ENCODE measurements around the gene ATP6V1C2.

ATP6V1C2 gene

DNA sequence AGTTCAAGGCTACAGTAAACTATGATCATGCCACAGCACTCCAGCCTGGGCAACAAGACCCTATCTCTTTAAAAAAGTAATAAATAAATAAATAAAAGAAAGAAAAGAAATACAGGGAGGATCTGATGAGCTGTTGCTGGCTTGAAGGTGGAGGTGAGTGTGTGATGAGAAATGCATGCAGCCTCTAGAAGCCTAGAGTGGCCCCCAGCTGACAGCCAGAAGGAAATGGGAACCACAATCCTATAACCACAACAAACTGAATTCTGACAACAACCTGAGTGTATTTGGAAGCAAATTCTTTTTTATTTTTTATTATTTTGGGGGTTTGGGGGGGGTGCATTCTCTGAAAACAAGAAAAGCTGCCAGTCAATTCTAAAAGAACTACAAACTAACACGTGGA is 46.3 kb upstream of the ATP6V1C2 start:
- H3K27ac ChIP-seq (ENCODE audit: extremely low read depth, low read depth, low read length), result no peak overlapping the region
- no peaks in the 10 kb centered on the region for H3K9me3 ChIP-seq (ENCODE audit: control insufficient read depth, insufficient read depth, low read depth, low read length)
- H3K4me1 ChIP-seq (ENCODE audit: control insufficient read depth, insufficient read depth, low read length), result no peaks in the 10 kb centered on the region
- ChIA-PET POLR2A (interaction anchor here (0.7 kb wide), 1 partner anchor 36 kb away, joined by 7 read pairs; no protein-coding TSS in a partner anchor), CTCF (interaction anchor here (0.7 to 2.4 kb wide), 5 partner anchors 14 to 472 kb away, joined by 3 to 9 read pairs (median 4); a partner anchor contains a TSS)
- peaks cover 33 to 46% of the 10 kb centered on the region in 2 experiments for H3K36me3 ChIP-seq (ENCODE audit: control insufficient read depth in 2 of 2, insufficient read depth in 1 of 2, low read length in 2 of 2)
- H3K4me3 ChIP-seq (ENCODE audit: low read depth, low read length), result no peak overlapping the region
- no peak for TF ChIP-seq ZNF843 (tag by site-specific recombination; IDR thresholded peaks at IDR 0.05)
- no peak for TF ChIP-seq OSR2 (tag by site-specific recombination; IDR thresholded peaks at IDR 0.05)
- TF ChIP-seq PRDM1 (tag by site-specific recombination; IDR thresholded peaks at IDR 0.05), result no peak

DNA sequence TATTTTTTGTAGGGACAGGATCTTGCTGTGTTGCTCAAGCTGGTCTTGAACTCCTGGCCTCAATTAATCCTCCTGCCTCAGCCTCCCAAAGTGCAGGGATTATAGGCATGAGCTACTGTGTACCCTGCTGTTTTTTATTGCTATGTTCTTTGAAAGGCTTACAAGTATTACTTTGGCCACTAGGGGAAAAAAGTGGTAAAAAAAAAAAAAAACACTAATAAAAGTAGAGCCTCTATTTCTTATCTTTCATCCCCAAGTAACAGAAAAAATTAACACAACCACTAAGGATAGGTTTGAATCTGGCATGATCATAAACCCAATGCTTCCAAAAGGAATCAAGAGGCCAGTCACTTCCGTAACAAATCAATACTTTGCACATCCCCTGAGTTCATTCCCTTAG is 43.2 kb upstream of the ATP6V1C2 start:
- peaks cover 39 to 43% of the 10 kb centered on the region in 2 experiments for H3K36me3 ChIP-seq (ENCODE audit: control insufficient read depth in 2 of 2, insufficient read depth in 1 of 2, low read length in 2 of 2)
- H3K4me3 ChIP-seq (ENCODE audit: low read depth, low read length), result no peak overlapping the region
- POLR2A ChIA-PET, result no interaction called here
- H3K9me3 ChIP-seq (ENCODE audit: control insufficient read depth, insufficient read depth, low read depth, low read length), result no peaks in the 10 kb centered on the region
- no peaks in the 10 kb centered on the region for H3K4me1 ChIP-seq (ENCODE audit: control insufficient read depth, insufficient read depth, low read length)
- TF ChIP-seq MYNN (tag by site-specific recombination; IDR thresholded peaks at IDR 0.05; ENCODE audit: borderline replicate concordance), result no peak
- no peak for TF ChIP-seq ZNF776 (tag by site-specific recombination; IDR thresholded peaks at IDR 0.05; ENCODE audit: borderline replicate concordance)
- TF ChIP-seq, protein P1, sequence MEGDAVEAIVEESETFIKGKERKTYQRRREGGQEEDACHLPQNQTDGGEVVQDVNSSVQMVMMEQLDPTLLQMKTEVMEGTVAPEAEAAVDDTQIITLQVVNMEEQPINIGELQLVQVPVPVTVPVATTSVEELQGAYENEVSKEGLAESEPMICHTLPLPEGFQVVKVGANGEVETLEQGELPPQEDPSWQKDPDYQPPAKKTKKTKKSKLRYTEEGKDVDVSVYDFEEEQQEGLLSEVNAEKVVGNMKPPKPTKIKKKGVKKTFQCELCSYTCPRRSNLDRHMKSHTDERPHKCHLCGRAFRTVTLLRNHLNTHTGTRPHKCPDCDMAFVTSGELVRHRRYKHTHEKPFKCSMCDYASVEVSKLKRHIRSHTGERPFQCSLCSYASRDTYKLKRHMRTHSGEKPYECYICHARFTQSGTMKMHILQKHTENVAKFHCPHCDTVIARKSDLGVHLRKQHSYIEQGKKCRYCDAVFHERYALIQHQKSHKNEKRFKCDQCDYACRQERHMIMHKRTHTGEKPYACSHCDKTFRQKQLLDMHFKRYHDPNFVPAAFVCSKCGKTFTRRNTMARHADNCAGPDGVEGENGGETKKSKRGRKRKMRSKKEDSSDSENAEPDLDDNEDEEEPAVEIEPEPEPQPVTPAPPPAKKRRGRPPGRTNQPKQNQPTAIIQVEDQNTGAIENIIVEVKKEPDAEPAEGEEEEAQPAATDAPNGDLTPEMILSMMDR (tag by site-specific recombination; IDR thresholded peaks at IDR 0.05), result no peak
- no peak for TF ChIP-seq IKZF3 (tag by site-specific recombination; IDR thresholded peaks at IDR 0.05)
- TF ChIP-seq, protein P2, sequence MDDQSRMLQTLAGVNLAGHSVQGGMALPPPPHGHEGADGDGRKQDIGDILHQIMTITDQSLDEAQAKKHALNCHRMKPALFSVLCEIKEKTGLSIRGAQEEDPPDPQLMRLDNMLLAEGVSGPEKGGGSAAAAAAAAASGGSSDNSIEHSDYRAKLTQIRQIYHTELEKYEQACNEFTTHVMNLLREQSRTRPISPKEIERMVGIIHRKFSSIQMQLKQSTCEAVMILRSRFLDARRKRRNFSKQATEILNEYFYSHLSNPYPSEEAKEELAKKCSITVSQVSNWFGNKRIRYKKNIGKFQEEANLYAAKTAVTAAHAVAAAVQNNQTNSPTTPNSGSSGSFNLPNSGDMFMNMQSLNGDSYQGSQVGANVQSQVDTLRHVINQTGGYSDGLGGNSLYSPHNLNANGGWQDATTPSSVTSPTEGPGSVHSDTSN (CRISPR knock-in tag; IDR thresholded peaks at IDR 0.05), result no peak
- TF ChIP-seq ZNF354C (tag by site-specific recombination; IDR thresholded peaks at IDR 0.05; ENCODE audit: borderline replicate concordance, low read depth), result no peak
- TF ChIP-seq, protein P3, sequence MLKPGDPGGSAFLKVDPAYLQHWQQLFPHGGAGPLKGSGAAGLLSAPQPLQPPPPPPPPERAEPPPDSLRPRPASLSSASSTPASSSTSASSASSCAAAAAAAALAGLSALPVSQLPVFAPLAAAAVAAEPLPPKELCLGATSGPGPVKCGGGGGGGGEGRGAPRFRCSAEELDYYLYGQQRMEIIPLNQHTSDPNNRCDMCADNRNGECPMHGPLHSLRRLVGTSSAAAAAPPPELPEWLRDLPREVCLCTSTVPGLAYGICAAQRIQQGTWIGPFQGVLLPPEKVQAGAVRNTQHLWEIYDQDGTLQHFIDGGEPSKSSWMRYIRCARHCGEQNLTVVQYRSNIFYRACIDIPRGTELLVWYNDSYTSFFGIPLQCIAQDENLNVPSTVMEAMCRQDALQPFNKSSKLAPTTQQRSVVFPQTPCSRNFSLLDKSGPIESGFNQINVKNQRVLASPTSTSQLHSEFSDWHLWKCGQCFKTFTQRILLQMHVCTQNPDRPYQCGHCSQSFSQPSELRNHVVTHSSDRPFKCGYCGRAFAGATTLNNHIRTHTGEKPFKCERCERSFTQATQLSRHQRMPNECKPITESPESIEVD (tag by site-specific recombination; IDR thresholded peaks at IDR 0.05), result no peak
- H3K27ac ChIP-seq (ENCODE audit: extremely low read depth, low read depth, low read length), result no peak overlapping the region
- CTCF ChIA-PET, result interaction anchor here (0.6 to 1.7 kb wide), 5 partner anchors 10 to 581 kb away, joined by 3 to 7 read pairs (median 4); partner anchors contain the start of gene ATP6V1C2

DNA sequence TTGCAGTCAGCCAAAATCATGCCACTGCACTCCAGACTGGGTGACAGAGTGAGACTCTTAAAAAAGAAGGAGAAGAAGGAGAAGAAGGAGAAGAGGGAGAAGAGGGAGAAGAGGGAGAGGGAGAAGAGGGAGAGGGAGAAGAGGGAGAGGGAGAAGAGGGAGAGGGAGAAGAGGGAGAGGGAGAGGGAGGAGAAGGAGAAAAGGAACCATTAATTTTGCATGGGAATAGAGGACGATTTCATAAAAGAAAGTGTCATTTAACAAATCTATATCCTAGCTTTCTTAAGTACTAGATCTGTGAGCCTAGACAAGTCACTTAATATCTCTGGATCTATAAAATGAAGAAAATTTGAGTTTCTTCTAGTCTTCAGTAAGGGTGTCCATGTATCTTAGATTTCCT is 41.2 kb upstream of the ATP6V1C2 start:
- Histone ChIP-seq H3K36me3 (ENCODE audit: control insufficient read depth in 2 of 2, insufficient read depth in 1 of 2, low read length in 2 of 2) (peaks cover 42 to 43% of the 10 kb centered on the region in 2 experiments), H3K27ac (ENCODE audit: extremely low read depth, low read depth, low read length) (no peak overlapping the region), H3K4me3 (ENCODE audit: low read depth, low read length) (no peak overlapping the region), H3K9me3 (ENCODE audit: control insufficient read depth, insufficient read depth, low read depth, low read length) (no peaks in the 10 kb centered on the region), H3K4me1 (ENCODE audit: control insufficient read depth, insufficient read depth, low read length) (no peaks in the 10 kb centered on the region)
- POLR2A ChIA-PET, result no interaction called here
- CTCF ChIA-PET, result interaction anchor here (0.7 to 1.1 kb wide), 2 partner anchors 12 to 19 kb away, joined by 6 to 7 read pairs; no protein-coding TSS in a partner anchor
- no peak for TF ChIP-seq ZNF266 (tag by site-specific recombination; IDR thresholded peaks at IDR 0.05; ENCODE audit: low read depth)
- TF ChIP-seq ZNF621 (tag by site-specific recombination; IDR thresholded peaks at IDR 0.05), result no peak
- no peak for TF ChIP-seq ZNF184 (tag by site-specific recombination; IDR thresholded peaks at IDR 0.05)
- TF ChIP-seq ZNF354C (tag by site-specific recombination; IDR thresholded peaks at IDR 0.05; ENCODE audit: borderline replicate concordance, low read depth), result no peak
- TF ChIP-seq ZNF350 (tag by site-specific recombination; IDR thresholded peaks at IDR 0.05), result no peak
- TF ChIP-seq, protein P4, sequence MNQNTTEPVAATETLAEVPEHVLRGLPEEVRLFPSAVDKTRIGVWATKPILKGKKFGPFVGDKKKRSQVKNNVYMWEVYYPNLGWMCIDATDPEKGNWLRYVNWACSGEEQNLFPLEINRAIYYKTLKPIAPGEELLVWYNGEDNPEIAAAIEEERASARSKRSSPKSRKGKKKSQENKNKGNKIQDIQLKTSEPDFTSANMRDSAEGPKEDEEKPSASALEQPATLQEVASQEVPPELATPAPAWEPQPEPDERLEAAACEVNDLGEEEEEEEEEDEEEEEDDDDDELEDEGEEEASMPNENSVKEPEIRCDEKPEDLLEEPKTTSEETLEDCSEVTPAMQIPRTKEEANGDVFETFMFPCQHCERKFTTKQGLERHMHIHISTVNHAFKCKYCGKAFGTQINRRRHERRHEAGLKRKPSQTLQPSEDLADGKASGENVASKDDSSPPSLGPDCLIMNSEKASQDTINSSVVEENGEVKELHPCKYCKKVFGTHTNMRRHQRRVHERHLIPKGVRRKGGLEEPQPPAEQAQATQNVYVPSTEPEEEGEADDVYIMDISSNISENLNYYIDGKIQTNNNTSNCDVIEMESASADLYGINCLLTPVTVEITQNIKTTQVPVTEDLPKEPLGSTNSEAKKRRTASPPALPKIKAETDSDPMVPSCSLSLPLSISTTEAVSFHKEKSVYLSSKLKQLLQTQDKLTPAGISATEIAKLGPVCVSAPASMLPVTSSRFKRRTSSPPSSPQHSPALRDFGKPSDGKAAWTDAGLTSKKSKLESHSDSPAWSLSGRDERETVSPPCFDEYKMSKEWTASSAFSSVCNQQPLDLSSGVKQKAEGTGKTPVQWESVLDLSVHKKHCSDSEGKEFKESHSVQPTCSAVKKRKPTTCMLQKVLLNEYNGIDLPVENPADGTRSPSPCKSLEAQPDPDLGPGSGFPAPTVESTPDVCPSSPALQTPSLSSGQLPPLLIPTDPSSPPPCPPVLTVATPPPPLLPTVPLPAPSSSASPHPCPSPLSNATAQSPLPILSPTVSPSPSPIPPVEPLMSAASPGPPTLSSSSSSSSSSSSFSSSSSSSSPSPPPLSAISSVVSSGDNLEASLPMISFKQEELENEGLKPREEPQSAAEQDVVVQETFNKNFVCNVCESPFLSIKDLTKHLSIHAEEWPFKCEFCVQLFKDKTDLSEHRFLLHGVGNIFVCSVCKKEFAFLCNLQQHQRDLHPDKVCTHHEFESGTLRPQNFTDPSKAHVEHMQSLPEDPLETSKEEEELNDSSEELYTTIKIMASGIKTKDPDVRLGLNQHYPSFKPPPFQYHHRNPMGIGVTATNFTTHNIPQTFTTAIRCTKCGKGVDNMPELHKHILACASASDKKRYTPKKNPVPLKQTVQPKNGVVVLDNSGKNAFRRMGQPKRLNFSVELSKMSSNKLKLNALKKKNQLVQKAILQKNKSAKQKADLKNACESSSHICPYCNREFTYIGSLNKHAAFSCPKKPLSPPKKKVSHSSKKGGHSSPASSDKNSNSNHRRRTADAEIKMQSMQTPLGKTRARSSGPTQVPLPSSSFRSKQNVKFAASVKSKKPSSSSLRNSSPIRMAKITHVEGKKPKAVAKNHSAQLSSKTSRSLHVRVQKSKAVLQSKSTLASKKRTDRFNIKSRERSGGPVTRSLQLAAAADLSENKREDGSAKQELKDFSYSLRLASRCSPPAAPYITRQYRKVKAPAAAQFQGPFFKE (tag by site-specific recombination; IDR thresholded peaks at IDR 0.05; ENCODE audit: borderline replicate concordance), result no peak
- no peak for TF ChIP-seq GLI4 (tag by site-specific recombination; IDR thresholded peaks at IDR 0.05)
- no peak for TF ChIP-seq ZNF549 (tag by site-specific recombination; IDR thresholded peaks at IDR 0.05)
- no peak for TF ChIP-seq ZNF140 (tag by site-specific recombination; IDR thresholded peaks at IDR 0.05)
- no peak for TF ChIP-seq ZNF626 (tag by site-specific recombination; IDR thresholded peaks at IDR 0.05)

Data from HEK293 (cell line).